SW 1271 (cell line): ENCODE data around the gene GPR55.

ENCODE experiments used
- DNase-seq, 2 experiments: peaks; one replicate each; lab custom pipeline; 2025; lab: John Stamatoyannopoulos, UW

The GPR55 gene

DNA sequence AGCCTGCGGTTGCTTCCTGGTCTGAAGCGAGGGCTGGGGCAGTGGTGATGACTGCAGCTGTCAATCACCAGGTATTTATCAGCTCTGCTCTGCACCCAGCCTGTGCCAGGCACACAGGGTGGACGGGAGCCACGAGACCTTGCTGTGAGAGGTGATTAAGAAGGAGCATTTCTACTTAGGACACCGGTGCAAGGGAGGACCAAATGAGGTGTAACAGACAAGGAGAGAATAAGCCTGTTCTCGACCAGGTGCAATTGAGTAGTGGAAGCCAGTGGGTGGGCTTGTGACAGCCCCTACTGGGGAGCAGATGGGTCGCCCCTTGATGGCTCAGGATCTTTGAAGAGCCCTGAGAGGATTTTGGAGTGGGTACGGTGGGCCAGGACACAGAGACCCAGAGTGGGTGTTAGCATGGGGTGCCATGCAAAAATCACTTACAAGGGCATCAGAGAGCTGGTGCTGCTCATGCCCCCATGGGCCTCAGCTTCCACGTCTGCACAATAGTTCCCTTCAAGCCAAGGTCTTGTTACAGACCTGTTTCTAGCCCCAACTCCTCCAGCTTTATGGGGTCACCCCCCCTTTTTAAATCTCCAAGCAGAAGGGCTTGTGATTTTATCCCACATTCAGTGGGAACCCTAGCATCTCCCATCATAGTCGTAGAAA is 24.6 kb downstream of the GPR55 start:
- no peak for DNase-seq

DNA sequence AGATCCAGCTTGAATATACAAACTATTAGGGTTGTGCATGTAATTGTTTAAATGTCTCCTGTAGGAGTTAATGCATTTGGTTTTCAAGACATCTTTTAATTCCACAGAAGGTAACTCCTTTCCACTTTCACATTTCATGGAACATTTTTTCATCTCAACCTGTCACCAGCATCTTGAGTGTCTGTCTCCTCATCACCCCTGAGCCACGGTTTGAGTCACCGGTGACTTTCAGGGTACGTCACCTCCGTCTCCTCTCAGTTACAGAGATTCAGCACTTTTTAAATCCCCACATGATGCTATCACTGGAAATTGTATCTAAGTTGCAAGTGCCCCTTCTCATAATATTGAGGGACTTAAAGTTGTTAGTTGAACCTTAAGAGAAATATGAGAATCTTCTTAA is 25.3 kb downstream of the GPR55 start:
- DNase-seq: no peak

DNA sequence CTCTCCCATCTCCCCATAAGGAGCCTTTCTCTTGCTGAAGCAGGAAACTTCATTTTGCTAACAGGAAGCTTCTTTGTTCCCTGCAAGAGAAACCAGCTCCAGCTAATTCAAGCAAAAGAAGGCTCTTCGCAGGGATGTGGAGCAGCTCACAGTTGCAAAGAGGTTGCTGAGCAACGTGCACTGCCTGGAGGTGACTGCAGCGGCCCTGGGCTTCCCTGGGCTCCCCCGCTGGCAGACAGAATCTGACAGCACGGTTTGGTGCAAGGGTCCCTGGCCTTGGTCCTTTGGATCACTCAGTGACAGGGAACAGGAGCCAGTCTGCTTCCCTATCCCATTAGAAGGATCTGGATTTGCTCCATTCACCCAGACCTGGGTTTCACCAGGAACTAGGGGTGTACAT is 25.8 kb downstream of the GPR55 start:
- no peak for DNase-seq

DNA sequence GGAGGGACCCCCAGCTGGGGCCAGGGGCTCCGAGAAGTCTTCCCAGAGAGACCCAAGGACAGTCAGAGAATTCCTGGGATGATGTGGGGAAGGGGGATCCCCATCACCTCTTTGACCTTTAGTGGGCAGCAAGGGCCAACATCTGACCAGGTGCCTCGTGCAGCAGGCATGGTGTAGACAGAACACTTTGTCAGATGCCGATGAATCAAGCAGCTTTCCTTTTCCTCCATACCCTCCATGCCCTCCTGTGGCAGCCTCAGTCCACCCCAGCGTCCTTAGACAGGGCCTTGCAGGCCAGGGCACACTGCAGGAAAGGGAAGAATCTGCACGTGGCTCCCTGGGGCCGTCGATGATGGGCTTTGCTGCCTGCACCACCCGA is 26.3 kb downstream of the GPR55 start:
- DNase-seq: no peak

DNA sequence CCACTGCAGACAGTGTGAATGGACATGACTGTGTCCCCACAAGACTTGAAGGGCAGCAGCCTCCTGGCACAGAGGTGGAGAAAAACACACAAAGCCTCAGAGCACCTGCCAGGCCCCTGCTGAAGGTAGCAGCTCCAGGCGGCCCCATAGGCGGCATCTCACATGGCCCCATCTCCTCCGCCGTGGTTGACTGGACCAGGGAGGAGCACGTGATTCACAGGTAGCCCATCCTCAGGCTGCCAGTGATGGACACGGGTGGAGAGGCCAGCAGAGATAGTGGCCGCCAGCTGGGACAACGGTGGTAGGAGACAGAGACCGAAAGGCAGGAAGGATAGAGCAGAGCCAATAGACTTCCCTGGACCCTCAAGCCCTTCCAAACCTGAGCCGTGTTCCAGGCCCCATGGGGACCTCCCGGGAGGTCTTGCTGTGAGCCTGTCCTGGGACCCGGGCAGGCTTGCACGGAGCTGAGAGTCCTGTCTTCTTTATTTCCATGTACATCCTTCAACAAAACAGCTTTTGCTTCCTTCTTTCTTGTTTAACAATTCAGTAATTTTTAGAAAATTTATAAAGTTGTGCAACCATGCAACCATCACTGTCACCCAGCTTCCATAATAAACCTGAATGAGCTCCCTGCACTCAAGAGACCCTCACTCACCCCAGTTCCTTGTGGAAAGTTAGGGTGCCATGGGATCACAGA is 26.9 kb downstream of the GPR55 start:
- no peak for DNase-seq

DNA sequence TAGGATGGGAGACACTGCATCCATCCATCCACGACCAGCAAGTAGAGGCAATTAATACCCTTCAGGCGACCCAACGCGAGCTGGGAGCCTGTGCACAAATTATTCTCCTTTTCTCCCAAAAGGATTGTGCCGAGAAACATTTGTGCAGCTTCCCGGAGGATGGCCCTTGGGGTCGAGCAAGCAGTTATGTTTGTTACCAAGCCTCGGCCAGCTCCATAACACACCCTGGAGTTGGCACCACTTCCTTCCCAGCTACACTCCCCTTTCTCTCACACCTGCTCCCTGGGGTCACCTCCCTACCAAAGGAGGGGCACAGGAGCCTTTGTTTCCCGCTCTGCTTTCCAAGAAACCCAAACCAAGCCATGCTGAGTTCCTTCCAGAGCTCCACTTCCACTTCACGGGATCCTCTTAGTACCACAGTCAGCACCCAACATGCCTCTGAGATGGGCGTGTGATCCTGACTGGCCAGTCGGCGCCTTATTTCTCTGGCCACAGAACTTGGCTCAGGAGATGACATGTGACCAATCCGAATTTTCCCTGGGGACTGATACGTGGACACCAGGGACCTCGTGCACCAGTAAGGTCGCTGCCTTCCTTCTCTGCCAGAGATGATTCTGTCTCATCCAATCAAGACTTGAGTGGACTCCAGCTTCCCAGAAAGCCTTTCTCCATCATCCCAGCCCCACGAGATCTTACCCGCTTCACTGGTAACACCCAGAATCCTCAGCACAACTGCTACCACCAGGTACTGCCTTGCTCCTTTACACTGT is 28.5 kb downstream of the GPR55 start:
- no peak for DNase-seq

DNA sequence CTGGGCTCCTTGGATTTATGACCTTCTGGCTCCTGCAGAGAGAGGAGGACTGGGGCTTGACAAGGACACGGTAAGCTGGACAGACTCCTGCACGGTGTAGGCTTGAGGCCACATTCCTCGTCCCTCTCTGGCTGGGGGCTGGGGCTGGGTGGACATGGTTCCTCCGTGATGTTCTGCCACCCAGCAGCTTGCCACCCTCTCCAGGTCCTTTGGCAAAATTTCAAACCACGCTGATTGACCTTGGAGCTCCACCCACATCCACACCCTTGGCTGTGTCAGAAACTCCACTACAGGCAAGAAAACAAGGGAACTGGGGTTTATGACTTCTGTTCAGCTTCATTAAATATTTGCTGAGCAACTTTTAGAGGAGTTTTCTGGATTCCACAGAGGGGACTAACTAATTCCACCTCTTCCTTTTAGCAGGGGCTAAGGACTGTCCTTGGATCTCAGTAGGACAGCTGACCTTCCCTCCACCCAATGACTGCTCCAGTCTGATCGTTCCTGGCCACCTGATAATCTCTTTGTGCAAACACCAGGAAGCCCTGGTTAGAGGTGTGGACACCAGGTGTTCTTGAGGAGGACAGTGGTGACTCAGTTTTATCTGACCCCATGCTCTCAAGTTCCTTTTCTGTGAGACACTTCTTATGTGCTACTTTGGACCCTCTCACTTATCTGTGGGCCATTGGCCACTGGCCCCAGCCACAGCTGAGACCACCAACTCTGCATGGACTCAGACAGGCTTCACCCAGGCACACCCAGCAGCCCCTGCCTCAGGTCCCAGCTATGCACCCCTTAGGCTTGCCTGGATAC is 29.3 kb downstream of the GPR55 start:
- DNase-seq: no peak

DNA sequence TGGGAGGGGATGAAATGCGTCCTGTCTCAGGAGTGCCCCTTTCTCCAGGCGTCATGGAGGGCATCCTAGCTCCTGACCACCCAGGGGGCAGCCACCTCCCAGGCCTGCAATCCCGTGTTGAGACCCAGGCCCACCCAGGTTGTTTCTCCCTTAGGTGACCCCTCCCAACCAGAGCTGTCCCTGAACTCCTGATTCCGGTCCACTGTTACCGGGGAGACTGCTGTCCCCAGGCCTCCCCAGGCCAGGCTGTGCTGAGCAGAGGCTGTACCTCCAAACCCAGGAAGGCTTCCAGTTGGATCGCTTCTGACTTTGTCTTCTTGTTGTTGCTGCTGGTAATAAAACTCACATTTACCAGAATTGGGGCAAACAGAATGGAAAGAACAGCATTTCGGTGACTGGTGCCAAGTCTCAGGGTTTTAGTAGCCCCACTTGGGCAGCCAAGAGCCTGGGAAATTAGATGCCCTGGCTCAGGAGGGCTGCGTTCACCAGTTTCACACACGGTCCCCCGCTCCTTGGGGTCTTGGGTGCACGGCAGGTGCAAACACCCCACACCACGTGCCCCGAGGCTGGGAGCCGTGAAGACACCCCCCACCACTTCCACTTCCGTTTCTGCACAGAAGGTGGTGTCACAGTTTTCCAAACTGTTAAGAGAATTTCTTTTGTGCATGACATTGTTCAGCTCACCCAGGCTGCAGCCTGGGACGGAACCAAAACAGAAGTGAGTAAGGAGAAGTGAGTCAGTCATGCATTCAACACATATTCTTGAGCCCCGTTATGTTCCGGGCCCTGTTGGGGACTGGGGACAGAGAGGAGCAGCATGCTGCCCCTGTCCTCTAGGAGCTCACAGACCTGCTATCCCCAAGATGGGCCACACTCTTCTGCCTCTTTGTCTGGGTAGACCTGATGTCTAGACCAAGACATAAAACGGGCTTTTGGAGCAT is 30.9 kb downstream of the GPR55 start:
- DNase-seq: no peak

DNA sequence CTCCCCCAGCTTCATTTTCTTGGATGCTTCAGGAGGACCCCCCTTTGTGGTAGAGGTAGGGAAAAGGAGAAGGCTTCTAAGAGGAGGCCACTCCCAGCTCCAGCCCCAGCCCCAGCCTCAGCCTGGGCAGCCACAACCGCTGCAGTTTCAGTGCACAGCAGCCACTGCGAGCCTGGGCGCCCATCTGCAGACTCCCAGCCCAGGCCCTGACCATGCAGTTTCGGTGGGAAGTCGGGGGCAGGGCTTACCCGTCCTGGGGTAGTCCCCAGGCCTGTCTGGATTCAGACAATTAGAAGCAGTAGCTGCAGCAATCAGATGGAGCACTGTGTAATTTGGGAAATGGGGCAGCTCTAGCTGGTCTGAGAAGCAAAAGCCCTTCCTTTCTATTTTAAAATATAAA is 31.7 kb downstream of the GPR55 start:
- no peak for DNase-seq

DNA sequence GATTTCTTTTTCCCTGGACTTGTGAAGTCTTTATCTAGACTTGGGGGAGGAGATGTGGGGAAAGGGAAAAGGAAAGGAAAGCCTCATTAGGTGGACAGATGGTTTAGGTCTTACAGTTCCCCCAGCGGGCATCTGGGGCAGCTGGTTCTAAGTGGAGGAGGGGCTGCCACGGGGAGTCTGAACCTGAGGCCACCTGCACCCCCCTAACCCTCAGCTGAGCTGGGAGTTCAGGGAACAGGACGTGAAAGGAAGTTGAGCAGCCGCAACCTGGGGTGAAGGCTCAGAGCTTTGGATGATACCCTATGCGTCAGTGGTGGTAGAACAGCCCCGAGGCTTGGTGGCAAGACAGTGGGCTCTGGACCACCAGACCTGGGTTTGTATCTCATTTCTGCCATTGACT is 33.5 kb downstream of the GPR55 start:
- DNase-seq: no peak

DNA sequence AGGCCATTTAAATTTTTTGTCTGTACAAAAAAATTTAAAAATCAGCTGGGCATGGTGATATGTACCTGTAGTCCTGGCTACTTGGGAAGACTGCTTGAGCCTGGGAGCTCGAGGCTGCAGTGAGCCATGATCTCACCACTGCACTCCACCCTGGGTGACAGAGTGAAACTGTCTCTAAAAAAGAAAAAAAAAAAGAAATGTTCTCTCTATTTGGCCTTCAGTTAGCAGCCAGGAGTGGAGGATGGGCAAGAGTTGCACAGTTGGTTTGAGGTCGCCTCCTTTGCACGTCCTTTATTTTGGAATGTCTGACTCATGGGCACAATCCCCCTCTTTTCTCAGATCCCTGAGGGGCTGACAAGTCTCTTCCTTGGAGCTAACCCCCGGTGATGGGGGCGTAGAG is 34.0 kb downstream of the GPR55 start:
- no peak for DNase-seq

DNA sequence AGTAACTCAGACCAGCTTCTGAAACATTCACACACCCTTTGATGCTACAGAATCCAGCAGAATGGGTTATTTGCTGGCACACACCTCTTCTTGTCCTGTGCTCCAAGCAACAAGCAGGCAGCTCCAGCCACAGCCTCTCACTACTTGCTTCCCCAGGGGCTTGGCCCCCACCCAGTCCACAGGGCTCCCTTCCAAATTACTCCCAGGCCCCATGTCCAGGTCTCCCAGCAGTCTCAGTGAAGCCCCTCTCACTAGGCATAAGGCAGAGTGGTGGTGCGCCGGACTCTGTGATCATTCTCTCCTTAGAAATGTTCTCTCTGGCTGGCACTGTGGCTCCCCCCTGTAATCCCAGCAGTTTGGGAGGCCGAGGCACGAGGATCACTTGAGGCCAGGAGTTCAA is 34.4 kb downstream of the GPR55 start:
- no peak for DNase-seq

DNA sequence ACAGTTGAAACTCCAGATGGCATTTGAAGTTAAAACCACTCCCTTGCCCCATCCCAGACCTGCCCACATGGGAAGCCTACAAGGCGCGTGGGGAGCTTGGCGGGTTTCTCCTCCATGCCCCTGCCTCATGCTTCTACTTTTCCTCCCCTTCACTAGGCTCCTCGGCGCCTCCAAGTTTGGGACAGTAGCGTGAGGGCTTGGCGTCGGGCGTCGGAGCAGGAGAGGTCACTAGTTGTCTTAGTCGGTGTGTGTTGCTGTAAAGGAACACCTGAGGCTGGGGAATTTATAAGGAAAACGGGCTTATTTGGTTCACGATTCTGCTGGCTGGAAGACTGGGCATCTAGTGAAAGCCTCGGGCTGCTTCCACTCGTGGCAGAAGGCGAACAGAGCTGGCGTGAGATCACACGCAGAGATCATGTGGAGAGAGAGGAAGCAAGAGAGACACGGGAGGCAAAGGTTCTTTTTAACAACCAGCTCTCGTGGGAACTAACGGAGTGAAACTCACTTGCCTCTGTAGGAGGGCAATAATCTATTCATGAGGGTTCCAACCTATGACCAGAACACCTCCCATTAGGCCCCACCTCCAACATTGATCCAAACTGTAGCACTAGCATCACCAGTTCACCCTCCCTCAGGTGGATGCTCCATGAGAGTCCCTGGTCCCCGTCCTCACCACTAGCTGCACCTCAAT is 35.0 kb downstream of the GPR55 start:
- no peak for DNase-seq

DNA sequence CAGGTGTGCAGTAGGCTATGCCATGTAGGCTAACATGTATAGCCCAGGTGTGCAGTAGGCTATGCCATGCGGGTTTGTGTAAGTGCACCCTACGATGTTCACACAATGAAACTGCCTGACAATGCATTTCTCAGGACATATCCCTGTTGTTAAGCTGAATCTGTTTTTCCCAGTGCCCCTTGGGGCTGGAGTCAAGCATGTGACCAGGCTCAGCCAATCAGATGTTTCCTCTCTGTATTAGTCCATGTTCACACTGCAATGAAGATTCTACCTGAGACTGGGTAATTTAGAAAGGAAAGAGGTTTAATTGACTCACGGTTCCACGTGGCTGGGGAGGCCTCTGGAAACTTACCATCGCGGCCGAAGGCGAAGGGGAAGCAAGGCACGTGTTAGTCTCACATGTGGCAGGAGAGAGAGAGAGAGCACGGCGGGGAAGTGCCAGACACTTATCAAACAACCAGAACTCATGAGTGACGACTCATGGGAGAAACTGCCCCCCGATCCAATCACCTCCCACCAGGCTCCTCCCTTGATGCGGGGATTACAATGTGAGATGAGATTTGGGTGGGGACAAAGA is 36.1 kb downstream of the GPR55 start:
- no peak for DNase-seq

DNA sequence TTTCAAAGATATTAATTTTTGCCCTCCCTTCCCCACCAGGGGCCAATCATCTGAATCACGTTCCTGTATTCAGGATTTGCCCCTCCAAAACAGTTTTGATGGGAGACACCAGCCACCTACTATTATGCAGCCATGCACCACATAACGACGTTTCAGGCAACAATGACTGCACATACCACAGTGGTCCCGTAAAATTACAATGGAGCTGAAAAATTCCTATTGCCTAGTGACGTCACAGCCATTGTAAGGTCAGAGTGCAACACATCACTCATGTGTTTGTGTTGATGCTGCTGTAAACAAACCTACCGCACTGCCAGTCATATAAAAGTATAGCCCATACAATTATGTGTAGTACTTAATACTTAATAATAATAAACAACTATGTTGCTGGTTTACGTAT is 37.7 kb downstream of the GPR55 start:
- DNase-seq: no peak

DNA sequence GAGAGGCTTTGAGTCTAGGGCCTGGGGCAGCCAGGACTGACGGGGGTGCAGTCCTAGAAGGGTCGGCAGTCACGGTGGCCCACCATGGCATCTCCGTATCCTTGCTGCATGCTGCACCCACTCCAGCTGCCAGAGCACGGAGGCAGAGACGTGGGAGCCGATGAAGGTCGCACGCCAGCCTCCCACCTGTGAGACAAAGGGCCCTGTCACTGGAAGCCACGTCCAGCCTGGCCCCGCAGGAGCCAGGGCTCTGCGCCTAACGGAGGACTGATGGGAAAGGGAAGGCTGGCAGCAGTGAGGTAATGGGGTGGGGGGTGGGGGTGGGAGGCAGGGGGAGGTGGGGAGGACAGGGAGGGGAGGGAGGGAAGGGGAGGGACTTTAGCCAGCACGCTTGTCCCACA is 38.4 kb downstream of the GPR55 start:
- no peak for DNase-seq

DNA sequence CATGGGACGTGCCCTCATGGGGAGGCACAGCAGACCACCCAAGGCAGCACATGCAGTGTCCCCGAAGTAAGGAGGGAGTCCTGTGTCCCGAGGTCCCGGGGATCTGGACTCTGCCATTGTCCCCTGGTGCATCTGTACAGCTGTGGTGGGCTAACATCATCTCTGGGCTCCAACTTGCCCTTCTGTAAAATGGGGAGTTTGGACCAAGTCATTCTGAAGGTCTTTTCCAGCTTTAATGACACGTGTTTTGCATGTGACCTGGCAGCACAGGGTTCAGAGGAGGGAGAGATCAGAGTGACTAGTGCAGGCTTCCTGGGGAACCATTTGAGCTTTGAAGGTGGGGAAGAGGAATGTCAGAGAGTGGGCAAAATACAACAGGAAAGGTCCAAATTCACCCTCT is 38.8 kb downstream of the GPR55 start:
- no peak for DNase-seq

DNA sequence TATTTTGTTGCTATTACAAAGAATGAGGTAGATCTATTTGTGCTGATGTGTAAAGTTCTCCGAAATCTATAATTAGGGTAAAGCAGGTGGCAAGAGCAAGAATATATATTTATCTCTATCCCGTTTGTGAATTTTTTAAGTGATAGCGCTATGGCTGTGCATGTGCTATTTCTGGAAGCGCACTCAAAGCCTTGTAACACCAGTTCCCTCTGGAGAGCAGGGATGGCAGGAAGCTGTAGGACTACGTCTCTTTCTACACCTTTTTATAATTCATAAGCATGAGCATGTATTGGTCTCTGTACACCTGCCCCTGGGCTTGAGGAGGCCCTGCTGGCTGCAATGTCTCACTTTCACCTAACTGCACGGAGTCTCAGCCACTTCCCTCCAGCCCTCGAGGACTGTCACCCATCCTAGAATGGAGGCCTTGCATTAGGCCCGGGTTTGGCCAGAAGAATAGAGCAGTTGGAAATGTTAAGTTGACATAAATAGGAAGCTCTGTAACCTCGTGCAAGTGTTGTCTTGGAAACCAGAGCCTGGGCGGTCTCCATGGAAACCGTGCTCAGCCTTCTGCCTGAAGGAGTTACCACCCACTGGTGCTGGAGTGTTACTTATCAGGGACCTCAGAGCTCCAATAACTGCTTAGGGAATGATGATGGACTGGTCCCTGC is 39.4 kb downstream of the GPR55 start:
- peak in 1 of 2 experiments; percentile 6 for DNase-seq

DNA sequence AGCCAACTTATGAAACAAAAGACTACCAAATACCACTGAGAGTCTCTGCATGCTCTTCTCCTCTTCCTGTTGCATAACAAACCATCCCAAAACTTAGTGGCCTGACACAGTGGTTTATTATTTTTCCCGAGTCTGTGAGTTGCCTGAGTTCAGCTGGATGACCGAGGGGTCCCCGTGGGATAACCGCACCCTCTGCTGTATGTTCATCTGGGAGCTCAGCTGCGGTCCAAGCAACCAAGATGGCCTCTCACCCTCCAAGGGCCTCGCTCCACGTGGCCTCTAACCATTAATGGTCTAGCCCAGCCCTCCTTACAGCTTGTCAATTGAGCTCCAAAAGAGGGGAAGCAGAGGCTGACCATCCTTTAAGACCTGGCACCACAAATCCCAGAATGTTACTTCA is 43.2 kb downstream of the GPR55 start:
- DNase-seq: no peak

DNA sequence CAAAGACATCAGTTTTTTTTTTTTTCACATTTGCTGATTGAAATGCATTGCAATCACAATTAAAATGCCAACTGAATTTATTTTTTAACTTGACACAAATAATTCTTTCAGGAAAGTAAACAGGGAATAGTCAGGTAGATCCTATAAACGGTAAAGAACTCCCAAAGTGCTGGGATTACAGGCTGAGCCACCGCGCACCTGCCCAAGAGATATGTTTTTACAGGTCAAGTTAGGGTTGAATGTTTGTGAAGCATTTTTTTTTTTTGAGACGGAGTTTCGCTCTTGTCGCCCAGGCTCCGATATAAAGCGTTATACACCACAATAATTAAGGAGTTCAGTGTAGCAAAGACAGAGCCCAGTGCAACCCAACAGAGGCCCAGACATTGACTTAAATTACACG is 45.2 kb downstream of the GPR55 start:
- no peak for DNase-seq
